Activated CD4-positive, alpha-beta T cell treated with anti-CD3 and anti-CD28 coated beads for 24 hours (primary cell): ENCODE data around the gene C19orf67.
"Not testable (repeated sequence)": the region's sequence is repeated elsewhere in the genome, so short reads cannot be mapped to it uniquely, and the experiment has no call there.

ENCODE experiments used
- DNase-seq, 2 donors: peaks; one replicate each; pipeline ENCODE4 v3.0.0-alpha.2; 2020; ENCODE audit warnings: low read depth in 2 of 2

Gene C19orf67

DNA sequence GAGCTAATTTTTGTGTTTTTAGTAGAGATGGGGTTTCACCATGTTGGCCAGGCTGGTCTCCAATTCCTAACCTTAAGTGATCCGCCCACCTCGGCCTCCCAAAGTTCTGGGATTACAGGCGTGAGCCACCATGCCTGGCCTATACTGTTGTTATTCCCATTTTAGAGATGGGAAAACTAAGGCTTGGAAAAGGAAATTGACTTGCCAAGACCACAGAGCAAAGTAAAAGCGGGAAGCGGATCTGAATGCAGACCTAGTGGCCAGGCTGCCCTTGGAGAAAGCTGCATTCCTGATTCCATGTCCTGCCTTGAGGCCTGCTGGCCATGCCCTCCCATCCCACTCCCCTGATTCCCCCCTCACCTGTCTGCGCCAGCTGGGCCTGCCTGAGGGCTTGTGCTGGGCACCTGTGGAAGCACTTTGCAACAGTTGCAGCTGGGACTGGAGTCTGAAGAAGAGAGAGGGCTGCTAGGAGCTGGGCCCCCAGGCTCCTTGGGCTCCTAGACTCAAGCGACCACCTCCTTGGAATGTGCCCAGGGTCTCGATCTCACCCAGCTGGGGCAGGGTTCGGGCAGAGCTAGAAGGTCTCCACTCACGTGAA lies 29.4 kb downstream of the C19orf67 start:
- no peak for DNase-seq

DNA sequence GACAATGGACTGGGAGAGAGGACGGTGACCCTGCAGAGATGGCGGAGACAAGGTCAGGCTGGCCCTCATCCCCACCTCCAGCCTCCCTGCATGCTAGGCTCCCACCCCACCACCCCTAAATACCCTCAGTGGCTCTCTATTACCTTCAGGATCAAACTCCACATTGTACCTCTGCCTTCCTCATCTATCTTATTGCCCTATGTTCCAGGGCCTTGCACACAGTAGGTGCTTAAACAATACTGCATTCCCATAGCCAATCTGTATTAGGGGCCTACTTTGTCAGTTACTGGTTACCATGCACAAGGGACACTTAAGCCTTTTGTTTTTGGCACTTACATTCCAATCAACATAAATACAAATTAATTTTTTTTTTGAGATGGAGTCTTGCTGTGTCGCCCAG lies 30.2 kb downstream of the C19orf67 start:
- no peak for DNase-seq

DNA sequence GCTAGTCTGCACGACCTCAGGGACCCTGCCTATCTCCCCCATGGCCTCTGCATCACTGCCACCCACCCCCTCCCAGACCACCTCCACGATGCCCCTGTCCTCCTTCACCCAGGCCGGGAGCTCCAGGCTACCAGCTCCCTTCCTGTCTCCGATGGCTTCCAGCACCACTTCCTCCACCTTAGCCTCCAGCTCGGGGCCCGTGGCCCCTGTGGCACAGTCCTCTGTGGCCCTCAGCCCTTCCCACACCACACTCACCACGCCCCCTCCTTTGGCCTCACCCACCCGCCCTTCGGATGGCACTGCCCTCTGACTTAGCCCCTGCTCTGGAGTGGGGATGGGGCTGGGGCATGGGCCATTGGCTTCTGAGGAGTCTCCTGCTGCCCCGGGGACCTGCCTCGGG lies 30.9 kb downstream of the C19orf67 start:
- DNase-seq: no peak

DNA sequence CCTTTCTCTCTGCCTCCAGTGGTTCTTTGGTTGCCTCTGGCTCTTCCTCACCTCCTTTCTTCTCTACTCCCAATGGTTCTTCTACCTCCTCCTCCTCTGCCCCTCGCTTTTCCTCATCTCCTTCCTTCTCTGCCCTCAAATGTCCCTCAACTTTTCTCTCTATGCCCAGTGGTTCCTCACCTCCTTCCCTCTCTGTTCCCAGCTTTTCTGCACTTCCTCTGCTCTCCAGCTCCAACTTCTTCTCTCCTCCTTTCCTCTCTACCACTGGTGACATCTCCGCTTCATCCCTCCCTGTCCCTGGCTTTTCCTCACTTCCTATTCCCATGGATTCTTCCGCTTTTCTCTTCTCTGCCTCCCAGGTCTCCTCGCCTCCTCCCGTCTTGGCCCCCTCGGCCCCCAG lies 31.5 kb downstream of the C19orf67 start:
- no peak for DNase-seq

DNA sequence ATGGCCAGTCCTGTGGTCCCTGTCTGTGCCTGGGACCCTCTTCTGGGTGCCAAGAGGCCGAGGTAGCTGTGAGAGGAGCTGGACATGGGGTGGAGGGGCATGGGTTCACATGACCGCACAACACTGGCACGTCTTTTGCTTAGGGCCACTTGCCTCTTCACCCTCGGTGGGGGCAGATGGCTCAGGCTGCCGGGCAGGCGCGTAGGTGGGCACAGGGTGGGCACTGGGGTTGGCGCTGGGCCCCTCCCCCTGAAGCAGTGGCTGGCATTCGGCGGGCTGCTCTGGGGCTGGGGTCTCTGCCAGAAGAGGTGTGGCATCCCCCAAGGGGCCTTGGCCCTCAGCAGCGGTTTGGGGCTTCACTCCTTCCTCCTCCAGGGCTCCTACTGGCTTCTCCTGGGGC lies 32.1 kb downstream of the C19orf67 start:
- DNase-seq: no peak

DNA sequence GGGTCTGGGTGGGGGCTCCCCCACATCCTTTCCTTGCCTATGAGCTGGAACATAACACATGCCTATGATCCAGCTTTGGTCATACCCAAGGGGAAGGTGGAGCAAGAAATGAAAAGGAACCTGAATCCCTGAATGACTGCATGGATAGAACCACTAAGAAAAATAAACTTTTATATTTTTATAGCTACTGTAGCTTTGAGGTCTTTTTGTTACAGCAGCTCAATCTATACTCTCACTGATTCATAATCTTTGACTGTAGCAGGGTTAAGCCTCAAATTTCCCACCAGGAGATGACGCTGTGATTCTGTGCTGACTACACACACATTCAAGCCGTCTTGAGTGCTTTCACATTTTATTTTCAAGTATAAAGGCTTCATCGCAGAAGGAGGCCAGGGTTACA lies 32.6 kb downstream of the C19orf67 start:
- no peak for DNase-seq

DNA sequence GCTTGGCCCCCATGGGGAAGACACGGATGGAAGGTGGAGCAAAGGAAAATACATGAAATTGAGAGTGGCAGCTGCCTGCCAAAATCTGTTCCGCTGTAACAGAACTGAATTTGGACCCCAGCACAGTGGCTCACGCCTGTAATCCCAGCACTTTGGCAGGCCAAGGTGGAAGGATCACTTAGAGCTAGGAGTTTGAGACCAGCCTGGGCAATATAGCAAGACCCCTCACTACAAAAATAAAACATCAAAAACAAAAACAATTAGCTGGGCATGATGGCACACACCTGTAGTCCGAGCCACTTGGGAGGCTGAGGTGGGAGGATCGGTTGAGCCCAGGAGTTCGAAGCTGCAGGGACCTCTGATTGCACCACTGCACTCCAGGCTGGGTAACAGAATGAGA lies 33.1 kb downstream of the C19orf67 start:
- no peak for DNase-seq

DNA sequence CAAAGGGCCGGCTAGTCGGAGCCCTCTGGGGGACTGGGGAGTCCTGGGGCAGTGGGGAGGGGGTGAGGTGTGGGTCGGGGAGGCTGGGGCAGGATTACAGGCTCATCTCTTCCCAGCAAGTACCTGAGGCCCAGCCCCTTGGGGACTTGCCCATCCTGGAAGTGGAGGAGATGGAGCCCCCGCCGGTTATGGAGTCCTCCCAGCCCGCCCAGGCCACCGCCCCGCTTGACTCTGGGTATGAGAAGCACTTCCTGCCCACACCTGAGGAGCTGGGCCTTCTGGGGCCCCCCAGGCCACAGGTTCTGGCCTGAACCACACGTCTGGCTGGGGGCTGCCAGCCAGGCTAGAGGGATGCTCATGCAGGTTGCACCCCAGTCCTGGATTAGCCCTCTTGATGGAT lies 33.6 kb downstream of the C19orf67 start:
- DNase-seq: no peak

DNA sequence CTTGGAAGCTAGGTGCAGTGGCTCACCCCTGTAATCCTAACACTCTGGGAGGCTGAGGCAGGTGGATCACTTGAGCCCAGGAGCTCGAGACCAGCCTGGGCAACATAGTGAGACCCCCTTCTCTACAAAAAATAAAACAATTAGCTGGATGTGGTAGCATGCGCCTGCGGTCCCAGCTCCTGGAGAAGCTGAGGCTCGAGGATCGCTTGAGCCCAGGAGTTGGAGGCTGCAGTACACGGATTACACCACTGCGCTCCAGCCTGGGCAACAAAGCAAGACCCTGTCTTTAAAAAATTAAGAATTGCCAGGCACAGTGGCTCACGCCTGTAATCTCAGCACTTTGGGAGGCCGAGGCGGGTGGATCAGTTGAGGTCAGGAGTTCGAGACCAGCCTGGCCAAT lies 34.6 kb downstream of the C19orf67 start:
- DNase-seq: not testable (repeated sequence)

DNA sequence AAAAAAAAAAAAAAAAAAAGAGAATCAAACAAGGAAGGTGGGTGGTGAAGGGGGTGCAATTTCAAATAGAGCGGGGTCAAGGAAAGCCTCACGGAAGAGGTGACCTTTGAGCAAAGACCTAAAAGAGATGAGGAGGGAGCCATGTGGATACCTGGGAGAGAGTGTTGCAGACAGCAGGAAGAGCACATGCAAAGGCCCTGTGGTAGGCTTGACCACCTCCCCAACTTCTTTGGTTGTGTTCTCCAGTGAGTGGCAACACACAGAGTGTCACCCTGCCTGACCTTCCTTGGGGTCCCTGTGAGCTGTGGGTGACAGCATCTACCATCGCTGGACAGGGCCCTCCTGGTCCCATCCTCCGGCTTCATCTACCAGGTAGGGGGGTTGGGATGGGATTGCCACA lies 35.1 kb downstream of the C19orf67 start:
- no peak for DNase-seq

DNA sequence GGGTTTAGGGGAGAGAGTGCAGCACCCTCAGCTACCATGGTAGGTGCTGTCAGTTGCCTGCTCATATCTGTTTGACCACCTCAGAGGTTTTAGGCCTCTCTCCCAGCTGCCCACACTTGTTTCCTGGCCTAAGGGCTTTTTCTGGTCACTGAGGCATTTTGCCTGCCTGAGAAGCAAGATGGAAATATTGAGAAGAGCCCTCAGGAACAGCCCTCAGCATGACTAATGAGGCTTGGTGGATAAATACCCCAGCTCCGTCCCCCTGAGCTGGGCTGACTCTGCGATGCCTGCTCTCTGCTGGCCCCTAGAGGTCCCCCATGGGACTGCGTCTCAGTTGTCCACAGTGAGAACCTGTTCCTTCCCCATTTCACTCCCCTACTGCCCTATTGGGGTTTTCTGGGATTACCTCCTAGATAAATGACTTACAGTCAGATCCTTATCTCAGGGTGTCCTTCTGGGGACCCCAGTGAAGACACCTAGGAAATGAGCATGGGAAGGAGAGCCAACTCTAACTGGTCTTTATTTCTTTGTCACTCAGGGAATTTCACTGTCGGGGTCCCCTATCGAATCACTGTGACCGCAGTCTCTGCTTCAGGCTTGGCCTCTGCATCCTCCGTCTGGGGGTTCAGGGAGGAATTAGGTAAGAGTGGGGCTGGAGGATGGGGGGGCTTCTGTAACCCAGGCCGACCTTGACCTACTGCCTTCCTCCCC lies 37.0 kb downstream of the C19orf67 start:
- peak; percentile 70 to 72 for DNase-seq

DNA sequence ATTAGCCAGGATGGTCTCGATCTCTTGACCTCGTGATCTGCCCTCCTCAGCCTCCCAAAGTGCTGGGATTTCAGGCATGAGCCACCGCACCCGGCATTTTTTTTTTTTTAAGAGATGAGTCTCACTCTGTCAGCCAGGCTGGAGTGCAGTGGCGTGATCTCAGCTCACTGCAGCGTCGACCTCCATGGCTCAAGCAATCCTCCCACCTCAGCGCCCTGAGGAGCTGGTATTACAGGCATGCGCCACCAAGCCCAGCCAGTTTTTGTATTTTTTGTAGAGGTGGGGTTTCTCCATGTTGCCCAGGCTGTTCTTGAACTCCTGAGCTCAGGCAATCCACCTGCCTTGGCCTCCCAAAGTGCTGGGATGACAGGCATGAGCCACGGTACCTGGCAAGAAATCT lies 37.7 kb downstream of the C19orf67 start:
- not testable (repeated sequence) for DNase-seq

DNA sequence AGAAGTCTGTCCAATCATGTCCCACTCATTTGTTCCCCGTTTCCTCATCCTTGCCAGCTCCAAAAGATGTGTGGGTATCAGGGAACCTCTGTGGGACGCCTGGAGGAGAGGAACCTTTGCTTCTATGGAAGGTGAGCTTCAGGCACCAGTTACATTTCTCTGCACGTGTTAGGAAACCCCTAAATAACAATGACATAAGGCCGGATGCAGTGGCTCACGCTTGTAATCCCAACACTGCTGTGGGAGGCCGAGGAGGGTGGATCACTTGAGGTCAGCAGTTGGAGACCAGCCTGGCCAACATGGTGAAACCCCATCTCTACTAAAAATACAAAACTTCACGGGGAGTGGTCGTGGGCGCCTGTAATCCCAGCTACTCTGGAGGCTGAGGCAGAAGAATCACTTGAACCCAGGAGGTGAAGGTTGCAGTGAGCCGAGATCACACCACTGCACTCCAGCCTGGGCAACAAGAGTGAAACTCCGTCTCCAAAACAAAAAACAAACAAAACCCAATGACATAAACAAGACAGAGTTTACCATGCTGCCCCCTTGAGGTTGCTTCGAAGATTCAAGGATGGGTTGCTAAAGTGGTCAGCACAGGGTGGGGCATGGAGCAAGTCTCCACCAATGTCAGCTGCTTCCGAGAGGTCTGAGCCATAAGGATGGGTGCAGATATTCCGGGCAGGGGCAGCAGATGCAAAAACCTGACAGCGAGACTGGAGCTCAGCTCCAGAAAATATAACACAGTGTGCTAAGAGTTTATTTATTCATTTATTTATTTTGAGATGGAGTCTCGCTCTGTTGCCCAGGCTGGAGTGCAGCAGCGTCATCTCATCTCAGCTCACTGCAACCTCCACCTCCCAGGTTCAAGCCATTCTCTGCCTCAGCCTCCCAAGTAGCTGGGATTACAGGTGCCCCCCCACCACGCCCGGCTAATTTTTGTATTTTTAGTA lies 42.6 kb downstream of the C19orf67 start:
- not testable (repeated sequence) for DNase-seq

DNA sequence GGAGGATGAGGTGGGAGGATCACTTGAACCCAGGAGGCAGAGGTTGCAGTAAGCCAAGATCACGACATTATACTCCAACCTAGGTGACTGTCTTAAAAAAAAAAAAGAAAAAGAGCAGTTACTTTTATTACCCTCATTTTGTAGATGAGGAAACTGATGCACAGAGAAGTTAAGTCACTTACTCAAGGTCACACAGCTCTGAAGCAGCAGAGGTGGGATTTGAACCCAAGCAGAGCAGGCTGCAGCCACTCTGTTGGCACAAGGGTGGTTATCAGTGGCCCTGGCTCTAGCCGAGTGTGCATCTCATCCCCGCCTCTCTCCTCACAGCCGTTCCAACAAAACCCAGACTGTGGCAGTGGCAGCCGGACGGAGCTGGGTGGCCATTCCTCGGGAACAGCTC lies 46.4 kb downstream of the C19orf67 start:
- DNase-seq: no peak

DNA sequence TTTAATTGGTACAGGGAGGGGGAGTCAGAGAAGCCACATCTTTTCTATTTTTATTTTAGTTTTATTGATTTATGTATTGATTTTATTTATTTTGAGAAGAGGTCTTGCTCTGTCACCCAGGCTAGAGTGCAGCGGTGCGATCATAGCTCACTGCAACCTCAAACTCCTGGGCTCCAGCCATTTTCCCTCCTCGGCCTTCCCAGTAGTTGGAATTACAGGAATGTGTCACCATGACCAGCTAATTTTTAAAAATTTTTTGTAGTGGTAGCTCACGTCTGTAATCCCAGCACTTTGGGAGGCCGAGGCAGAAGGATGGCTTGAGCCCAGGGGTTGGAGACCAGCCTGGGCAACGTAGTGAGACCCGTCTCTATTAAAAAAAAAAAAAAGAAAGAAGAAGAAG lies 49.9 kb downstream of the C19orf67 start:
- no peak for DNase-seq

DNA sequence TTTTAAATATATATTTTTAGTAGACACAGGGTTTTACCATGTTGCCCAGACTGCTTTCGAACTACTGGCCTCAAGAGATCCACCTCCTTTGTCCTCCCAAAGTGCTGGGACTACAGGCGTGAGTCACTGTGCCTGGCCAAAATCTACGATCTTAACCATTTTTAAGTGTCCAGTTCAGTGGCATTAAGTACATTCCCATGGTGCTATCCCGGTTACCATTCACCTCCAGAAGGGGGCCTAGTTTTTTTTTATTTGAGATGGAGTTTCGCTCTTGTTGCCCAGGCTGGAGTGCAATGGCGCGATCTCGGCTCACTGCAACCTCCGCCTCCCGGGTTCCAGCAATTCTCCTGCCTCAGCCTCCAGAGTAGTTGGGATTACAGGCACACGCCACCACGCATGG lies 50.4 kb downstream of the C19orf67 start:
- not testable (repeated sequence) for DNase-seq

DNA sequence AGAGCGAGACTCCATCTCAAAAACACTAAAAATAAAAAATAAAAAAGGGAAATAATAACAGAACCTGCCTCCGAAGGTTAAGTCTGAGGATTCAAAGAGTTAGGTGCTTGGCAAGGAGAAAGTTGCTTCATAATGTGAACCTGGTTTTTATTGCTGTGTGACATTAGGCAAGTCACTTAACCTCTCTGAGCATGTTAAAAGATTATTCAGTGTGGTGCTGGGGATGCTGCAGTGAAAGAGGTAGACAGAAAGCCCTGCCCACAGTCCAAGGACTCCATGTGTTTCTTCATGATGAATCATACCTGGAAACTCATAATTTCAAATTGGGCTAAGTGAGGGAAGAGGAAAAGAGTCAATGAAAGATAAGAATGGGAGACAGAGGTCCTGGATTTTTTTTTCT lies 51.6 kb downstream of the C19orf67 start:
- no peak for DNase-seq

DNA sequence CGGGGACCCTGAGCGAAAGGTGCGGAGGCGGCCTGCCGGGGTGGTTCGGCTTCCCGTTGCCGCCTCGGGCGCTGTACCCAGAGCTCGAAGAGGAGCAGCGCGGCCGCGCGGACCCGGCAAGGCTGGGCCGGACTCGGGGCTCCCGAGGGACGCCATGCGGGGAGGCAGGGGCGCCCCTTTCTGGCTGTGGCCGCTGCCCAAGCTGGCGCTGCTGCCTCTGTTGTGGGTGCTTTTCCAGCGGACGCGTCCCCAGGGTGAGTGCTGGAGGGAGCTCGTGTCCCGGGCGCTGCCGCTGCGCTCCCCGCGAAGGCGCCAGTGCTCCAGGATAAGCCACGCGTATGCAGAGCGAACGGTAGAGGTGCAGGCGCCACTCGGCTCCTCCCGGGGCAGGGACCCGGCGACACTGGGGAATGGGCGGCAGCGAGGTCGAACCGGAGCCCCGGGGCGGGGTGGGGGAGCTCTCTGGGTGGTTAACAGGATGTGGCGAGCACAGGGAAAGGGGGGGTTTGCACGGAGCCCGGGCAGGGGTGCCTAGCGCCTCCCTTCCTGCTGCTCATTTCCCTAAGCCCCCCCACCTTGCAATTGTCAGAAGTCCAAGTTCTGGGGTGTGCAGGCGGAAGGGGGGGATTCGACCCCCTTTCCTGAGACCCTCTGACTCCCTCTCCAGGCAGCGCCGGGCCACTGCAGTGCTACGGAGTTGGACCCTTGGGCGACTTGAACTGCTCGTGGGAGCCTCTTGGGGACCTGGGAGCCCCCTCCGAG lies 53.7 kb downstream of the C19orf67 start, which contains the start of gene IL27RA:
Gene IL27RA (plus strand): TSS at position 44 of the 762 bp plus-strand sequence. CDS start 111 bp downstream, at position 155.
- DNase-seq: peak; percentile 64 to 67
